GM21526 (cell line): ENCODE results near the gene DPM2.

Experiments used
- ATAC-seq: cut with Tn5 transposase; IDR thresholded peaks from one replicate; pipeline ENCODE4 v1.9.1; 2021; ENCODE audit warnings: moderate library complexity; ENCODE audit not compliant: unreplicated experiment, low FRiP score

Gene DPM2

DNA sequence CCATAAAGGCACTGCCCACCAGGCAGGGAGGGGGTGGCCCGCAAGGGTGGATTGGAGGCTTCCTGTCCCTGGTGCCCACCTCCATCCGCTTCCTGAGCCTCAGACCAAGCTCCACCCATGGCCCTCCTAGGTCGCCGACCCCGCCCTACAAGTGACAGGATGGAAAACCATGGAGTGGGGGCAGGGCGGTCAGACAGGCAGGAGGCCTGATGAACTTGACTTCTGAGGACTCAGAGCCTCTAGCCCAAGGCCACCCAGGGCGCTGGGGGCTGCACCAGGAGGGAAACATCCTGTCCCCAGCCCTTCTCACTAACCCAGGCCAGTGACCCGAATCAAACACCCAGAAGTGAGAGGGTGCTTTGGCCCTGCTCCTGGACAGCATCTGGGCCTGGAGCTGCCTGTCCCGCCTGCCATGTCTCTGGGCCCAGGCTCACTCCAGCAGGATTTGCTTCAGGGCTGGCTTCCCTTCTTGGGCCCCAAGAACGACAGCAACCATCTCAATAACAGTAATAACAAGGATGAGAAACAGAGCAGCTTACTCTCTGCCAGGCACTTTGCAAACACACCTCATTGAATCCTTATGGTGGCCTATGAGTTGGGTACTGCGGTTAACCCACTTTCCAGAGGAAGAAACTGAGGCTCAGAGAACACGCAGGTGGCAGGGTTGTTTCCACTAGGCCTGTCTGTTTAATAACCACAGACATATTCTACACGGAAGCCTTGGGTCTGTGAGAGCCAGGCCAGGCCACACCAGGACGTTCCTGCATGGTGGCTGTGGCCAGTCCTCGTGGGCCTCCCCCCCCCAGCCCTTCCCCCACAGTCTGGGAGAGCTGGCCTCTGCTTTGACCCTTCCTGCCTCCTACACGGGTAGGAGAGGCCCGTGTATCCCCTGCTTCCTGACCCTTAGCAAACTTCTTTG is 33.8 kb downstream of the DPM2 start:
- ATAC-seq: no peak

GRCh38 chr9:127899128-127899943 is 38.3 kb downstream of the DPM2 start, which contains the start of gene ST6GALNAC6:
Gene ST6GALNAC6 (minus strand): TSS chr9:127899603. CDS start chr9:127897981, 1,622 bp downstream.
- peak; percentile 52 for ATAC-seq

DNA sequence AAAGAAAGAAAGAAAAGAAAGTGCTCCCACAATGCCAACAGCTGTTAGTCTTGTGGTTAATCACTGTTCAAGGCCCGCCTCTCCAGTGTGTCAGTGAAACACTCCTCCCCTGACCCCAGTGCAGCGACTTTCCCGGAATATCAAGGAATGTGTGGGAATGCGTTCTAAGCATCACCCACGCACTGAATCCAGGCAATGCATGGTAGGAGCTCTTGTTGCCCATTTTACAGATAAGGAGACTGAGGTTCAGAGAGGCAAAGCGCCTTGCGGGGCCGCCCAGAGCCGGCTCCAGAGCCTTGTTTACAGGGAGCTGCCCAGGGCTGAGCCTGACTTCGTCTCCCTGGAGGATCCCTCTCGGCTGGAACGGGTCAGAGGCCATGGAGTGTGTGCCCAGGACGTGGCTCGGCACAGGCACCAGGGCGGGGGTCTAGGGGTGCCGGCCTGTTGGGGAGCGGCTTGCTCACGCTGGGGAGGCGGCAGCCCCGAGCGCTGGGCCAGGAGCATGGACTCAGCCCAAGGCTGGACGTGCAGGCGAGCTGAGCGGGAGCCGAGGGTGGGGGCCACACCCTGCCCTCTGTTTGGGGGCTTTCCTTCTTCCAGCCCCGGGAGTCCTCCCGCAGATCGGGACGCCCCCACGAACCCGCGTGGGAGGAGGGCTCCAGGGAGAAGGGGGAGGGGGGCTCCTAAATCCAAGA is 39.1 kb downstream of the DPM2 start:
- no peak for ATAC-seq

DNA sequence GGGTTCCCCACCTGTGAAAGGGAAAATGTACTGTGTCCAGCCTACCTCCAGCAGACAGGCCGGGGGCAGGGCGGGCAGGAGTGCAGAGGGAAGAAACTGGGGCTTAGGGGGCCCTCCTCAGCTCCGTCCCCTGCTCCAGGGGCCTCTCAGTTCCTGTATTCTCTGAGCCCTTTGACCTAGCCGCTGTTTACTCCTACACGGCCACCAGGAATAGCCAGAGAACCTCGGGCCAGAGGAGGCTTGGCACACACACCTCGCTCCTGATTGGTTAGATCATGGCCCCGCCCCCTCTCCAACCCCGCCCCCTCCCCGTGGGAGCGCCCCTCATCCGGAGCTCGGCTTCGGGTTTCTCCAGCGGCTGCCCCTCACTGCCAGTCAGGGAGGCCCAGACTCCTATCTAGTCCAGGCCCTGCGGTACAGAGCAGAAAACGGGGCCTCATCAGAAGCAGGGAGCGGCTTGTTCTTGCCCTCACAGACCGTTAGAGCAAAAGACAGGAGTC is 40.4 kb downstream of the DPM2 start:
- no peak for ATAC-seq

- ATAC-seq: no peak
Measured at GRCh38 chr9:127896395-127897192, 41.1 kb downstream of the DPM2 start.

DNA sequence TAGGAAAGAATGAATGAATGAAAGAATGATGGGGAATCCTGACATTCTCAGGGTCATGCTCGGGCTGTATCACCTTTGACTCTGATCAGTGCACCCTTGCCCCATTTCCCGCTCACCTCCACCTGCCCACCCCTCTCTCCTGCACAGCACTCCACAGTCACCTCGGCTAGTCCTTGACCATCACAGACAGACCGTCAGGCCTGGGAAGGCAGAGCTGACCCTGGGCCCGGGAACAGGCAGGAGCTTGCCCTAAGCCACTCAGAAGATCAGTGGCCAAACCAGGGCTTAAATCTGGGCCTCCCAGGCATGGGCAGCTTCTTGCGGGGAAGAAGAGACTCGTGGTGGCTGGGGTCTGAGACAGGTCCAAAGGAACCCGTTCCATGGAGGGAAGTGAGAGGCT is 41.8 kb downstream of the DPM2 start:
- ATAC-seq: no peak

- ATAC-seq: no peak
Measured at GRCh38 chr9:127893392-127893791, 44.3 kb downstream of the DPM2 start.

- no peak for ATAC-seq
Measured at GRCh38 chr9:127892831-127893230, 44.8 kb downstream of the DPM2 start.

- ATAC-seq: no peak
Measured at GRCh38 chr9:127890053-127890452, 47.6 kb downstream of the DPM2 start.

DNA sequence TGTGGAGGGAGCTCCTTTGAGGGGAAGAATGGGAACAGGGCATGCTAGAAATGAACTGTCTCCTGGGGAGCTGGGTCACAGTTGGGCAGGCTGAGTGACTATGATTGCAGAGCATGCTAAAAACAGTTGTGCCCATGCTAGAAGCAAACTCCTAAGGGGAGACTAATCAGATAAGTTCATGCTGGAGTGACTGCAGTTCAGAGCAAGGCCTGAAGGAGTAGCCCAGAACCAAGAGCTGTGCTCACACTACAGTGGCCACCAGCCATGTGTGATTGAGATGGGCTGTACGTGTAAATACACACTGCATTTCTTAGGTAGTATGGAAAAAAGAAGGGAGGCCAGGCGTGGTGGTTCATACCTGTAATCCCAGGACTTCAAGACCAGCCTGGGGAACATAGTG is 49.9 kb downstream of the DPM2 start:
- ATAC-seq: no peak

- no peak for ATAC-seq
Measured at GRCh38 chr9:127886401-127886972, 51.2 kb downstream of the DPM2 start.

- no peak for ATAC-seq
Measured at GRCh38 chr9:127885508-127886281, 52.0 kb downstream of the DPM2 start.
